Measurements from ENCODE around the gene PHC1.

- TF ChIP-seq, protein P1, sequence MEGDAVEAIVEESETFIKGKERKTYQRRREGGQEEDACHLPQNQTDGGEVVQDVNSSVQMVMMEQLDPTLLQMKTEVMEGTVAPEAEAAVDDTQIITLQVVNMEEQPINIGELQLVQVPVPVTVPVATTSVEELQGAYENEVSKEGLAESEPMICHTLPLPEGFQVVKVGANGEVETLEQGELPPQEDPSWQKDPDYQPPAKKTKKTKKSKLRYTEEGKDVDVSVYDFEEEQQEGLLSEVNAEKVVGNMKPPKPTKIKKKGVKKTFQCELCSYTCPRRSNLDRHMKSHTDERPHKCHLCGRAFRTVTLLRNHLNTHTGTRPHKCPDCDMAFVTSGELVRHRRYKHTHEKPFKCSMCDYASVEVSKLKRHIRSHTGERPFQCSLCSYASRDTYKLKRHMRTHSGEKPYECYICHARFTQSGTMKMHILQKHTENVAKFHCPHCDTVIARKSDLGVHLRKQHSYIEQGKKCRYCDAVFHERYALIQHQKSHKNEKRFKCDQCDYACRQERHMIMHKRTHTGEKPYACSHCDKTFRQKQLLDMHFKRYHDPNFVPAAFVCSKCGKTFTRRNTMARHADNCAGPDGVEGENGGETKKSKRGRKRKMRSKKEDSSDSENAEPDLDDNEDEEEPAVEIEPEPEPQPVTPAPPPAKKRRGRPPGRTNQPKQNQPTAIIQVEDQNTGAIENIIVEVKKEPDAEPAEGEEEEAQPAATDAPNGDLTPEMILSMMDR (IDR thresholded peaks at IDR 0.05) = no peak
- TF ChIP-seq POLR2A (IDR thresholded peaks at IDR 0.05) = no peak
Measured at GRCh38 chr12:8903646-8904045, 10.7 kb upstream of the PHC1 start.

Measured in body of pancreas (tissue), 4 donors.